Amniotic epithelial cell (primary cell): ENCODE data around the gene STK26.
"Not testable (repeated sequence)": the region's sequence is repeated elsewhere in the genome, so short reads cannot be mapped to it uniquely, and the experiment has no call there.

Experiments used
- DNase-seq: peaks from one replicate; pipeline ENCODE4 v3.0.0-alpha.2; 2010; ENCODE audit warnings: low read depth

Gene STK26

GRCh38 chrX:132022967-132023895, at the start of gene STK26:
STK26 (plus strand) TSS chrX:132023302; CDS start chrX:132023618, 316 bp downstream.
- peak; percentile 48 for DNase-seq

GRCh38 chrX:131975851-131976250, 47.3 kb upstream of the STK26 start:
- peak; percentile 57 for DNase-seq

- DNase-seq: peak; percentile 69
Measured at GRCh38 chrX:131977619-131978018, 45.5 kb upstream of the STK26 start.

- DNase-seq: peak; percentile 81
Measured at GRCh38 chrX:131979116-131979515, 44.0 kb upstream of the STK26 start.

GRCh38 chrX:131985526-131986049, 37.5 kb upstream of the STK26 start:
- DNase-seq: no peak

GRCh38 chrX:131987252-131987651, 35.9 kb upstream of the STK26 start:
- DNase-seq: no peak

- no peak for DNase-seq
Measured at GRCh38 chrX:131988236-131988635, 34.9 kb upstream of the STK26 start.

- DNase-seq: no peak
Measured at GRCh38 chrX:132001127-132001526, 22.0 kb upstream of the STK26 start.

- peak; percentile 89 for DNase-seq
Measured at GRCh38 chrX:132004728-132005127, 18.4 kb upstream of the STK26 start.

GRCh38 chrX:132009350-132009749, 13.8 kb upstream of the STK26 start:
- no peak for DNase-seq

- DNase-seq: not testable (repeated sequence)
Measured at GRCh38 chrX:132010213-132010612, 12.9 kb upstream of the STK26 start.

GRCh38 chrX:132015875-132016274, 7.2 kb upstream of the STK26 start:
- DNase-seq: no peak

- no peak for DNase-seq
Measured at GRCh38 chrX:132016628-132017430, 6.3 kb upstream of the STK26 start.

- DNase-seq: no peak
Measured at GRCh38 chrX:132017431-132018185, 5.5 kb upstream of the STK26 start.

- no peak for DNase-seq
Measured at GRCh38 chrX:132022198-132022966, 720 bp upstream of the STK26 start.

GRCh38 chrX:132023896-132024386, 839 bp downstream of the STK26 start:
- no peak for DNase-seq

- no peak for DNase-seq
Measured at GRCh38 chrX:132025041-132025440, 1.9 kb downstream of the STK26 start.

GRCh38 chrX:132030264-132030663, 7.2 kb downstream of the STK26 start:
- no peak for DNase-seq

- no peak for DNase-seq
Measured at GRCh38 chrX:132031867-132032266, 8.8 kb downstream of the STK26 start.

GRCh38 chrX:132033166-132033565, 10.1 kb downstream of the STK26 start:
- DNase-seq: no peak

- DNase-seq: no peak
Measured at GRCh38 chrX:132034648-132035047, 11.5 kb downstream of the STK26 start.
